Tracheal epithelial cell (primary cell): Measurements from ENCODE around the gene TBX3. TPM values are rescaled to one million over a fixed set of nuclear protein-coding genes. Genes with fewer than 3 reads are reported as not detected.

Experiments used
- total RNA-seq: library from RNA; depleted of rRNA; stranded (reverse); fragments of >200 nt; gene quantifications from 2 replicates; pipeline ENCODE4 v1.2.1, GENCODE V29; 2014

TBX3 gene
- 0.85 and 3.6 TPM in 2 replicates for total RNA-seq

GRCh38 chr12:114684098-114684869 lies at the start of gene TBX3:
TSS of gene TBX3 (minus strand) at chr12:114684175. CDS start at chr12:114683200, 975 bp downstream.

